Mononuclear cell (primary cell): ENCODE measurements around the gene OAS2. TPM values are rescaled to one million over a fixed set of nuclear protein-coding genes. Genes with fewer than 3 reads are reported as not detected.
"Not testable (repeated sequence)": the region's sequence is repeated elsewhere in the genome, so short reads cannot be mapped to it uniquely, and the experiment has no call there.

Experiments used
- H3K27me3 ChIP-seq: 2 replicates; pipeline ENCODE4 v1.6.0; 2011; ENCODE audit warnings: low read length, control low read depth; ENCODE audit not compliant: insufficient read depth
- H3K4me1 ChIP-seq: 2 replicates; pipeline ENCODE4 v1.5.1; 2011; ENCODE audit warnings: mild to moderate bottlenecking, low read length, control low read depth; ENCODE audit not compliant: insufficient read depth
- H3K4me3 ChIP-seq: 2 replicates; pipeline ENCODE4 v1.5.1; 2011; ENCODE audit warnings: mild to moderate bottlenecking, low read length, moderate library complexity
- H3K9me3 ChIP-seq: 2 replicates; pipeline ENCODE4 v1.5.1; 2011; ENCODE audit warnings: low read depth, mild to moderate bottlenecking, control low read depth, low read length
- total RNA-seq: library from RNA; depleted of rRNA; stranded (reverse); fragments of >200 nt; gene quantifications from one replicate; pipeline ENCODE4 v1.2.3, GENCODE V29; 2012

The OAS2 gene
- total RNA-seq, 1 donor = 22.2 TPM

- Histone ChIP-seq H3K9me3 (peaks cover 11% of the 10 kb centered on the region), H3K4me1 (peaks cover 18% of the 10 kb centered on the region), H3K4me3 (no peak overlapping the region), H3K27me3 (no peaks in the 10 kb centered on the region)
These were observed 9.2 kb downstream of the OAS2 start for GRCh38 chr12:112987561-112987960.

GRCh38 chr12:112988224-112988623, 9.9 kb downstream of the OAS2 start:
- no peaks in the 10 kb centered on the region for H3K27me3 ChIP-seq
- H3K4me1 ChIP-seq = peaks cover 18% of the 10 kb centered on the region
- no peak overlapping the region for H3K4me3 ChIP-seq
- peaks cover 10% of the 10 kb centered on the region for H3K9me3 ChIP-seq

DNA sequence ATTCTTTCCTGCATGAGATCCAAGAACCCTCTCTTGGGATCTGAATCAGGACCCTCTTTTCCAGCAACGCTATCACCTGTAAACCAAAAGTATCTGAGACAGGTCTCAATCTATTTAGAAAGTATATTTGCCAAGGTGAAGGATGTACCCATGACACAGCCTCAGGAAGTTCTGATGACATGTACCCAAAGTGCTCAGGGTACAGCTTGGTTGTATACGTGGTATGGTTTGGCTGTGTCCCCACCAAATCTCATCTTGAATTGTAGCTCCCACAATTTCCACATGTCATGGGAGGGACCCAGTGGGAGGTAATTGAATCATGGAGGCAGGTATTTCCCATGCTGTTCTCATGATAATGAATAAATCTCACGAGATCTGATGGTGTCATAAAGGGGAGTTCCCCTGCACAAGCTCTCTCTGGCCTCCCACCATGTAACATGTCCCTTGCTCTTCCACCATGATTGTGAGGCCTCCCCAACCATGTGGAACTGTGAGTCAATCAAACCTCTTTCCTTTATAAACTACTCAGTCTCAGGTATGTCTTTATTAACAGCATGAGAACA, 10.6 kb downstream of the OAS2 start:
- H3K4me1 ChIP-seq = peaks cover 18% of the 10 kb centered on the region
- not testable (repeated sequence) for H3K27me3 ChIP-seq, H3K4me3 ChIP-seq, H3K9me3 ChIP-seq

GRCh38 chr12:112989806-112990205, 11.5 kb downstream of the OAS2 start:
- Histone ChIP-seq H3K4me3 (no peak overlapping the region), H3K9me3 (peaks cover 2% of the 10 kb centered on the region), H3K27me3 (no peaks in the 10 kb centered on the region), H3K4me1 (peaks cover 18% of the 10 kb centered on the region)

DNA sequence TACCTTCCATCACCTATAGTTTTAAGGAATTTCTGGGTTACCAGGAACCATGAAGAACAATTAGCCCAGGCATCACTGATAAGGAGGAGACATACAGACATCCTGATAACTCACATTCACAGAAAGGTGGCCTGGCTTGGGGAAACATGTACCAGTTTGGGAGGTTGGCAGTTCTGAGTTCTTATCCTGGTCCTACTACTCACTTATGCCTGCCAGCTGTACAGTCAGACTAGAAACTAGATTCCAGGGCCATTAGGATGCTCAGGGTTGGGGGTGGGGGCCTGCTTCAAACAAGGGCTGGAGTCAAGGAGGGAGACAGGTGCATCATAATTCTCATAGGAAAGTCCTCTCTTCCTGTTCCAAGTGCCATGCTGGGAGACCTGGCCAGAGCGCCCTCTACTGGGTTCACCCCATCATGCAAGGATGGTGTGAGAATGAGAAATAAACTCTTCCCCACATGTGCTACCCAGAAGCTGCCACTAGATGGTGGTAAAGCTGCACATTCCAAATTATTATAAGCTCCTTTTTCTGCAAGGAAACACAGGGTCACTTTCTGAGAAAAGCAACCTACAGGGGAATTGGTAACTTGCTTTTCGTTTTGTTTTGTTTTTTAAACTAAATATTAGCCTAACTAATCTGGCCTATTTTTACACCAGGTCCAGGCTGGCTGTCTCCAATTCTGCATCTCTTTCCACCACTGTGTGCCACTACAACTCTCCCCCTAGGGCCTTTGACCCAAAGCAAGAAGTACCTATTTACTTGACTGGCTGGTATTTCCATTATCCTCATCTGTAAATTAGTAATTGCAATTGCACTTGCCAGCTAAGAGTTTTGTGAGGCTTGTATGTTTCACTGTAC, 14.5 kb downstream of the OAS2 start:
- no peak overlapping the region for H3K4me3 ChIP-seq
- peaks cover 6% of the 10 kb centered on the region for H3K4me1 ChIP-seq
- H3K9me3 ChIP-seq = no peaks in the 10 kb centered on the region

GRCh38 chr12:112995008-112995407, 16.7 kb downstream of the OAS2 start:
- Histone ChIP-seq H3K4me3 (no peak overlapping the region), H3K4me1 (no peaks in the 10 kb centered on the region), H3K9me3 (no peaks in the 10 kb centered on the region), H3K27me3 (no peaks in the 10 kb centered on the region)

More for the DNA sequence above, 14.5 kb downstream of the OAS2 start:
- no peaks in the 10 kb centered on the region for H3K27me3 ChIP-seq

- H3K4me3 ChIP-seq = no peak overlapping the region
These were observed 18.2 kb downstream of the OAS2 start for GRCh38 chr12:112996501-112996900.

GRCh38 chr12:112997506-112997905, 19.2 kb downstream of the OAS2 start:
- Histone ChIP-seq H3K27me3 (no peaks in the 10 kb centered on the region), H3K9me3 (no peaks in the 10 kb centered on the region), H3K4me3 (no peak overlapping the region), H3K4me1 (no peaks in the 10 kb centered on the region)

More at GRCh38 chr12:112996501-112996900, 18.2 kb downstream of the OAS2 start:
- H3K9me3 ChIP-seq = no peaks in the 10 kb centered on the region
- no peaks in the 10 kb centered on the region for H3K4me1 ChIP-seq
- no peaks in the 10 kb centered on the region for H3K27me3 ChIP-seq

DNA sequence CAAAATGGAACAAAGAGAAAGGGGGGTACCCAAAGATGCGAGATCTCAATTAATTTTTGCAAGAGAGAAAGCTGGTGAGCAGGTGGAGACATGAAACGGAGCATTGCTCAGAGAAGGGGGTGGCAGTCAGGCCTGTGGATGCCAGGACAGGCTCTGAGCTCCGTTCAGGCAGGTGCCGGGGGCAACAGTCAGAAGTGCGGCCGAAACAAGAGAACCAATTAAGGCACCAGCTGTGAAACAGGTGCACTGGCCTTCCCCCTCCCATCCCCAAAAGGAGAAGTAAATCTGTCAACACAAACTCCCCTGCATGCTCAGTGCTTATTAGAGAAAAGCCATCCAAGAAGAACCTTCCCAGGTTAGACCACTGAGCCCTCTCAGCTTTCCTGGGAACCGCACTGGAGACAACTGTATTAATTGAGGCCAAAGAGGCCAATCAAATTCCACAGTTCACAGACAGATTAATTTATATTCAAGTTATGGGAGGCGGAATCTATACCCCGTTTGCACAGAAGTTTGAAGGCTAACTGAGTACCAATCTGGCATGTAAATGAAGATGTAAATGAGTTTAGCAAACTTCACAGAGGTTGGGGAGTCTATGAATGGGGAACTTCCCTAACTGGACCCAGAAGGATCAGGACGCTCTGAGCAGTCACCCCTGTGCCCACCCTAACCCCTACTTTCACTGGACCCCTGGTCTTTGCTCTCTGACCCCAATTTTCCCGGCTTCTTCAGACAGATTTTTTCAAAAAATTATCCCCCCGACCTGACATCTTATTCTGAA, 20.9 kb downstream of the OAS2 start:
- Histone ChIP-seq H3K4me1 (no peaks in the 10 kb centered on the region), H3K27me3 (no peaks in the 10 kb centered on the region), H3K4me3 (no peak overlapping the region), H3K9me3 (no peaks in the 10 kb centered on the region)

DNA sequence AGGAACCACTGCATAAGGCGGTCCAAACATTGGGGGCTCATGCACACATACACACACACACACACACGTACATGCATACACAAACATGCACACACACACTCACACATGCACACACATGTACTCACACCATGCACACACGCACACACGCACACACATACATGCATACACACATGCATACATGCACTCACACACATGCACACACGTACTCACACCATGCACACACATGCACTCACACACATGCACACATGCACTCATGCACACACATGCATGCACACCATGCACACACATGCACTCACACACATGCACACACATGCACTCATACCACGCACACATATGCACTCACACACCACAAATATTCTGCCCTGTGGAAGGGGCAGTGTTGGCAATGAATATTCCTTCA, 22.1 kb downstream of the OAS2 start:
- no peaks in the 10 kb centered on the region for H3K4me1 ChIP-seq
- no peaks in the 10 kb centered on the region for H3K9me3 ChIP-seq
- no peaks in the 10 kb centered on the region for H3K27me3 ChIP-seq
- no peak overlapping the region for H3K4me3 ChIP-seq

DNA sequence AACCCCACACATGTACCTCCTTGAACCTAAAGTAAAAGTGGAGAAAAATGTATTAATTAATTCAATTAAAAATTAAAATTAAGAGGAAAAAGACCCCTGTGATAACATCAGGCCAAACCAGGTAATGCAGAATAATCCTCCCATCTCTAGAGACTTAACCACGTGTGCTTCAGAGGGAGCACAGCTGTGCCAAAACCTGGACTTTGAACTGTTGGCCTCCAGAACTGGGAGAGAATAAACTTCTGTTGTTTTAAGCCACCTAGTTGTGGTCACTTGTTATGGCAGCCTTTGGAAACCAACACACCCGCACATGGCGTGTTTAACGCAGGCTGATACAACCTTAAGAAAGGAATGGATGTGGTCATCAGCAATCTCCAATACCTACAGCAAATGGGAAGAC, 23.8 kb downstream of the OAS2 start:
- H3K27me3 ChIP-seq = no peaks in the 10 kb centered on the region
- H3K9me3 ChIP-seq = no peaks in the 10 kb centered on the region
- no peak overlapping the region for H3K4me3 ChIP-seq
- H3K4me1 ChIP-seq = no peaks in the 10 kb centered on the region

DNA sequence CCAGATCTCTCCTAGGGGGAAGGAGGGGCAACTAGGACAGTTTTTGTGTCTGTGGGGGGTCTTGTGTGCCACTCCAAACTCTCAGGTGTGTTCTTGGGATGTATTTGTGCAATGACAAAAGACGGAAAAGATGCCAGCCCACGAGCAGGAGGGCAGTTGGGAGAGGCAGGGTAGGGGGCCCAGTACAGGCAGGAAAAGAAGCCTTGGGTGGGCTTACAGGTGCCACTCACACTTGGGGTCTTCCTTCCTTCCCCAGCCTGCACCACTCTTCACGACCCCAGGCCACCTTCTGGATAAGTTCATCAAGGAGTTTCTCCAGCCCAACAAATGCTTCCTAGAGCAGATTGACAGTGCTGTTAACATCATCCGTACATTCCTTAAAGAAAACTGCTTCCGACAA, 24.4 kb downstream of the OAS2 start:
- Histone ChIP-seq H3K27me3 (no peaks in the 10 kb centered on the region), H3K9me3 (no peaks in the 10 kb centered on the region), H3K4me1 (no peaks in the 10 kb centered on the region), H3K4me3 (no peak overlapping the region)

DNA sequence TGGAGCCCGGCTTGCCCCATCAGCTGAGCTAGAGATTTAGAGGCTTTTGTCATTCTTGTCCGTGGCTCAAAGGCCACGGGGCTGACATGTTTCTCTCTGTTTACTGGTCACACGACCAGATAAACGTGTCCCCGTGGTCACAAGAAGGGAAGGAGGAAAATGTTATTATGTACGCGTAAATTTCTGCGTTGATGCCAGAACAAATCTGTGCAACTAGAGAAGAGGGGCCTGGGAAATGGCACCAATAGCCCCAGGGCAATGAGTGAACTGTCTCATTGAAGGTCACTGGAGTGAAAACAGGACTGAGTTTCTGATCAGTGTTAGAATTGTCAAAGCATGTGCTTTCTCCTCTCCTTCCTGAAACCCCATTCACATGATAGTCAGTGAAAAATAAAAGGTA, 25.3 kb downstream of the OAS2 start:
- H3K9me3 ChIP-seq = no peaks in the 10 kb centered on the region
- H3K4me3 ChIP-seq = no peak overlapping the region
- no peaks in the 10 kb centered on the region for H3K4me1 ChIP-seq
- no peaks in the 10 kb centered on the region for H3K27me3 ChIP-seq

DNA sequence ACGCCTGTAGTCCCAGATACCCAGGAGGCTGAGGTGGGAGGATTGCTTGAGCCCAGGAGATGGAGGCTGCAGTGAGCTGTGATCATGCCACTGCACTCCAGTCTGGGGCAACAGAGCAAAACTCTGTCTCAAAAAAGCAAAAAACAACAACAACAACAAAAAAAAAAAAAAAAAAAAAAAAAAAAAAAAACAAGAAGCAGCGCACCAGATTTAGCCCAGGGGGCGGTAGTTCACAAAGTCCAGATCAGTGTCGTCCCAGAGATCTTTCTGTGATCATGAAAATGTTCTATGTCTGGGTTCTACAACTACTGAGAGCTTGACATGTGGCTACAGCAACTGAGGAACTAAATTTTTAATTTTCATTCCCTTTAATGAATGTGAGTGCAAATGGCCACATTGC, 27.4 kb downstream of the OAS2 start:
- no peaks in the 10 kb centered on the region for H3K27me3 ChIP-seq
- no peaks in the 10 kb centered on the region for H3K4me1 ChIP-seq
- no peak overlapping the region for H3K4me3 ChIP-seq
- peaks cover 4% of the 10 kb centered on the region for H3K9me3 ChIP-seq

DNA sequence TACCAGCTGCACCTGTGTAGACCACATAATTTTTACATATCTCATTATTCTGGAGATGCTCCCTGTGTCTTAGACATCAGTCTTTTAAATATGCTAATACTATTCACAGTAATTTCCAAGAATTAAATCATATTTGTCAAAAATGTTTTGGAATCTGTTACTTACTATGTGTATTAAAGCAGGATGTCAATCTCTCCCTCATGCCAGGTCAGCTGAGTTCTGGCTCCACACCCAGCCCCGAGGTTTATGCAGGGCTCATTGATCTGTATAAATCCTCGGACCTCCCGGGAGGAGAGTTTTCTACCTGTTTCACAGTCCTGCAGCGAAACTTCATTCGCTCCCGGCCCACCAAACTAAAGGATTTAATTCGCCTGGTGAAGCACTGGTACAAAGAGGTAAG, 27.9 kb downstream of the OAS2 start:
- Histone ChIP-seq H3K4me1 (no peaks in the 10 kb centered on the region), H3K9me3 (peaks cover 9% of the 10 kb centered on the region), H3K27me3 (no peaks in the 10 kb centered on the region), H3K4me3 (no peak overlapping the region)
